Ascending aorta (tissue), 2 donors: ENCODE data around the gene ATG13. TPM values are rescaled to one million over a fixed set of nuclear protein-coding genes. Genes with fewer than 3 reads are reported as not detected.

Source experiments
- DNase-seq, 2 donors: peaks; one replicate each; pipeline ENCODE4 v3.0.0-alpha.2; 2019; ENCODE audit warnings: low spot score in 2 of 2
- H3K27ac ChIP-seq, 2 donors: fragments of 200-600 bp; sonication (generic); one replicate each; pipeline ENCODE4 v1.5.1; 2016 to 2017; ENCODE audit warnings: mild to moderate bottlenecking in 1 of 2
- H3K27me3 ChIP-seq: fragments of 200-600 bp; sonication (generic); one replicate; pipeline ENCODE4 v1.5.1; 2017
- H3K36me3 ChIP-seq, 2 donors: fragments of 200-600 bp; sonication (generic); one replicate each; pipeline ENCODE4 v1.5.1; 2016
- H3K4me1 ChIP-seq, 2 donors: fragments of 200-600 bp; sonication (generic); one replicate each; pipeline ENCODE4 v1.5.1; 2016 to 2017; ENCODE audit warnings: mild to moderate bottlenecking in 1 of 2
- H3K4me3 ChIP-seq, 2 donors: fragments of 200-600 bp; sonication (generic); one replicate each; pipeline ENCODE4 v1.5.1; 2016 to 2017; ENCODE audit warnings: mild to moderate bottlenecking in 1 of 2
- H3K9me3 ChIP-seq, 2 donors: fragments of 200-600 bp; sonication (generic); one replicate each; pipeline ENCODE4 v1.5.1; 2016
- intact Hi-C: fragments of 100-400 bp; cut with DNase I; formaldehyde crosslinking; loops from one replicate; pipeline ENCODE4 v1.15.1; 2023
- total RNA-seq: library from RNA; depleted of rRNA; stranded (reverse); fragments of >200 nt; gene quantifications from one replicate; pipeline ENCODE4 v1.1.0, GENCODE V29; 2016
- TF ChIP-seq, protein P1 (sequence below), 3 experiments: fragments of 200-600 bp in 2 of 3; fragments of 450-650 bp in 1 of 3; sonication (generic) in 2 of 3; IDR thresholded peaks; one replicate each; pipeline ENCODE4 v1.5.1; 2016 to 2019; ENCODE audit warnings: antibody characterized with exemption in 3 of 3, mild to moderate bottlenecking in 1 of 3, moderate library complexity in 1 of 3

ATG13 gene
- total RNA-seq, 1 donor from 2014 or later: 208 TPM

DNA sequence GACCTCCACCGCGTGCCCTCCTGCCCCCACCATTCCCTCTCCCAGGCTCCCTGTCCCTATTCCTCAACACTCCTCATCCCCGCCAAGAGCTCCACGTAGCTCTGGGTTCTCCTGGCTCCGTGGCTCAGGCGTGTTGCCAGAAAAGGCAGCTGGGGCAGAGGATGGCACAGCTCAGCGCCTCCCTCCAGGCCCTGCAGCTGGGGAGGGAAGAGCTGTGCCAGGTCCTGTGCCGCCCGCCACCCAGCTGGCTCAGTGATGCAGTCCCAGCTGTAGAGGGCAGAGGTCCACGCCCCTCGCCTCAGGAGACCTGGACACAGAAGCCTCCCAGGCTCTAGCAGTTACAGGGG lies 78.8 kb downstream of the ATG13 start:
- Histone ChIP-seq H3K27ac (peak overlapping the region; percentile 75 to 85), H3K4me1 (peaks cover 23 to 63% of the 10 kb centered on the region in 2 donors), H3K27me3 (no peaks in the 10 kb centered on the region), H3K4me3 (no peak overlapping the region), H3K36me3 (peaks cover 36 to 53% of the 10 kb centered on the region in 2 donors), H3K9me3 (no peaks in the 10 kb centered on the region)
- DNase-seq: no peak
- intact Hi-C loops: loop anchor here (5.0 kb wide), 1 partner anchor 49 kb away; no protein-coding TSS in a partner anchor
- TF ChIP-seq, protein P1, sequence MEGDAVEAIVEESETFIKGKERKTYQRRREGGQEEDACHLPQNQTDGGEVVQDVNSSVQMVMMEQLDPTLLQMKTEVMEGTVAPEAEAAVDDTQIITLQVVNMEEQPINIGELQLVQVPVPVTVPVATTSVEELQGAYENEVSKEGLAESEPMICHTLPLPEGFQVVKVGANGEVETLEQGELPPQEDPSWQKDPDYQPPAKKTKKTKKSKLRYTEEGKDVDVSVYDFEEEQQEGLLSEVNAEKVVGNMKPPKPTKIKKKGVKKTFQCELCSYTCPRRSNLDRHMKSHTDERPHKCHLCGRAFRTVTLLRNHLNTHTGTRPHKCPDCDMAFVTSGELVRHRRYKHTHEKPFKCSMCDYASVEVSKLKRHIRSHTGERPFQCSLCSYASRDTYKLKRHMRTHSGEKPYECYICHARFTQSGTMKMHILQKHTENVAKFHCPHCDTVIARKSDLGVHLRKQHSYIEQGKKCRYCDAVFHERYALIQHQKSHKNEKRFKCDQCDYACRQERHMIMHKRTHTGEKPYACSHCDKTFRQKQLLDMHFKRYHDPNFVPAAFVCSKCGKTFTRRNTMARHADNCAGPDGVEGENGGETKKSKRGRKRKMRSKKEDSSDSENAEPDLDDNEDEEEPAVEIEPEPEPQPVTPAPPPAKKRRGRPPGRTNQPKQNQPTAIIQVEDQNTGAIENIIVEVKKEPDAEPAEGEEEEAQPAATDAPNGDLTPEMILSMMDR (IDR thresholded peaks at IDR 0.05): no peak

DNA sequence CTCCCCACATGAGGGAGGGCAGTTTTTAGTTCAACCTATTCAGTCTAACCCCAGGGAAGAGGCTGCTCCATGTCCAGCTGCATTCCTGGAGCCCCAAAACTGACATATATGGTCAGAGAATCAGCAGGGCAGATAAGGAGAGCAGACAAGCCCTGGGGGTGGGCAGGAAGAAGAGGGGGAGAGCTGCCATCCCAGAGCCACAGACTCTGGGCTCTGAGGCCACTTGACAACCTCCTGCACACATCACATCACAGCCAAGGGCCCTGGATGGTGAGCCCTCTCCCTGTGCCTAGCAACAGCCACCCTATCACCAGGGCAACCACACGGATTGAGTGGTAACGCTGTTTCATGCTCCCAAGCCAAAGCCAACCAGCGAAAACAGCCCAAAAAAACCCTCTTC lies 80.0 kb downstream of the ATG13 start:
- intact Hi-C loops: loop anchor here (5.0 kb wide), 1 partner anchor 50 kb away; no protein-coding TSS in a partner anchor
- Histone ChIP-seq H3K27me3 (no peaks in the 10 kb centered on the region), H3K4me1 (peaks cover 33 to 70% of the 10 kb centered on the region in 2 donors), H3K27ac (peak overlapping the region; percentile 75 to 85), H3K4me3 (peak overlapping the region in 1 of 2 donors; percentile 30), H3K9me3 (no peaks in the 10 kb centered on the region), H3K36me3 (peaks cover 27 to 42% of the 10 kb centered on the region in 2 donors)
- DNase-seq: no peak
- TF ChIP-seq, protein P1 (IDR thresholded peaks at IDR 0.05): no peak

DNA sequence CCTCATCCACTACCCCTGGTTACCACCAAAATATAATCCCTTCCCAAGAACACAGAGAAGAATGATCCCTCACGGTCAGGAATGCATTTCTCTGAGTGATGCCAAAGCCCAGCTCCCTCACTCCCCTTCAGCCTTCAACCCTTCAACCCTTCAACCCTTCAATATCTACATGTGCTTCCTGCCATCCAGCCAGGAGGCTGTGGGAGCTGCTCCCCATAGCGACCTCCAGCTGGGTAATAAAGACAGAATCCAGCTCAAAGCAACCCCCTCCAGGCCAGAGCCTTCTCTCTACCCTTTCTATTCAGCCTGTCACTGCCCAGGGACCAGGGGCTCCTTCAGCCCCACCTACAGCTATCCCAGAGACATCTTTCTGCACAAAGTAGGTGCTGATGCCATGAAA lies 80.4 kb downstream of the ATG13 start:
- Histone ChIP-seq H3K27ac (peak overlapping the region; percentile 75 to 85), H3K4me1 (peaks cover 35 to 70% of the 10 kb centered on the region in 2 donors), H3K27me3 (no peaks in the 10 kb centered on the region), H3K4me3 (peak overlapping the region in 1 of 2 donors; percentile 30), H3K9me3 (no peaks in the 10 kb centered on the region), H3K36me3 (peaks cover 30 to 42% of the 10 kb centered on the region in 2 donors)
- intact Hi-C loops: loop anchor here (5.0 kb wide), 1 partner anchor 50 kb away; no protein-coding TSS in a partner anchor
- TF ChIP-seq, protein P1 (IDR thresholded peaks at IDR 0.05): no peak
- DNase-seq: no peak

DNA sequence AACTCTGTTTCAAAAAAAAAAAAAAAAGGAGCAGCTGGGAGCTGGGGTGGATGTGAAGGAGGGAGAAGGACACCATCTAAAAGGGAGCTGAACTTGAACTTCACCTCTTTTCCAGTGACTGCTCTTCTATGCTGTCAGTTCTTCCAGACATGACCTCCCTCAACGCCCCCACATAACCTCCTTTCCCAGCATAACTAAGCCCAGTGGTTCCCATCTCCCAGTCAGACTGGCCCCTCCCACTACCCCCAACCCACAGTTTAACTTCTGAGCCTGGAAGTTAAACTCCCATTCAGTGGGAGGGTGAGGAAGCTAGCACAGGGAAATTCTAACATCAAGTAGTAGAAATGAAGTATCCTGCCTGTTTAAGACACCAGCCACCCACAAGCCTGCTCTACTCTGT lies 81.2 kb downstream of the ATG13 start:
- peaks cover 35 to 69% of the 10 kb centered on the region in 2 donors for H3K4me1 ChIP-seq
- peak overlapping the region; percentile 75 to 85 for H3K27ac ChIP-seq
- no peaks in the 10 kb centered on the region for H3K27me3 ChIP-seq
- intact Hi-C loops: loop anchor here (5.0 kb wide), 1 partner anchor 51 kb away; no protein-coding TSS in a partner anchor
- DNase-seq: no peak
- peak overlapping the region in 1 of 2 donors; percentile 79 for H3K4me3 ChIP-seq
- TF ChIP-seq, protein P1 (IDR thresholded peaks at IDR 0.05): no peak
- no peaks in the 10 kb centered on the region for H3K9me3 ChIP-seq
- H3K36me3 ChIP-seq: peaks cover 36 to 42% of the 10 kb centered on the region in 2 donors

DNA sequence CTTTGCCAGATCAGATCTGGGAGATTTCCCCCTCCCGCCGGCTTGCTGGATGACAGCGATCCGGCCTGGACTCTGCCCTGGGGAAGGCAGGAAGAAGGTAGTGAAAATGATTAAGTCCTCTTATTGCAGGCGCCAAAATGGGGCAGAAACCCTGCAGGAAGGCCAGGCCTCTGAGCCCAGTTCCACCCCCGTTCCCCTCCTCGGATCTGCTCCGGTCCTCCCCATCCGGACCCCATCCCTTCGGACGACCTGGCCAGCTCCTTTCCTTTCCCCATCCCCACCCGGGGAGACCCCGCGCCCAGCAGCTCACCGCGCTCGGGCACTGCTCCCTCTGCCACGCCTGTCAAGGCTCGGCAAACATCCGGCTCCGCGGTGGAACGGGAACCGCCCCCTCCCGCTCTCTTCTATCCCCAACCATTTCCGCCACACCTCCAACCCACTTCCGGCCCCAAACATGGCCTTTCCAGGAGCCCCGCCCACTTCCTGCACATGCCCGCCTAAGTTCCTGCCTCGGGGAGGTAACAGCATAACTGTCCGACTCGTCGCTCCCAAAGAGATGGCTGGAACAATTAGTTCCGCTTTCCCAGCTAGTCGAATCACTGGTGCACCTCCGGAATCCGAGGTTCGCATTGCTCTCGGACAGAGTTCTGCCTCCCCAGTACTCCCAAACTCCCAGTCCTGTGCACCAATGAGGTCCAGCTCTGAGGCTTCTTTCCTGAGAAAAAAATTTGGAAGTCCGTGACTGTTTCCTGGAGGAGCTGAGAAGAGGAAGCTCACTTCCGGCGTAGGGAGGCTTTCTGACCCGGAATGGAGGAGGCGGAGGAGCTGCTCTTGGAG lies 83.1 kb downstream of the ATG13 start, which contains the start of the genes ARHGAP1 and ZNF408:
TSS of gene ARHGAP1 (minus strand) at position 379 of the 837 bp plus-strand sequence. CDS start 4,512 bp downstream, outside the sequence.
TSS of gene ZNF408 (plus strand) at position 791 of the 837 bp plus-strand sequence. CDS start at position 808, 17 bp downstream.
- DNase-seq: peak; percentile 96 to 100
- intact Hi-C loops: loop anchor here (1.0 to 5.0 kb wide), 4 partner anchors 10 to 1066 kb away; partner anchors contain the start of genes ATG13, FNBP4 and HARBI1
- H3K27me3 ChIP-seq: no peaks in the 10 kb centered on the region
- TF ChIP-seq, protein P1 (IDR thresholded peaks at IDR 0.05): no peak
- peaks cover 41% of the 10 kb centered on the region in 2 donors for H3K36me3 ChIP-seq
- peaks cover 33 to 51% of the 10 kb centered on the region in 2 donors for H3K4me1 ChIP-seq
- H3K4me3 ChIP-seq: peak within 1 kb of the TSS; percentile 79 to 82
- H3K9me3 ChIP-seq: no peaks in the 10 kb centered on the region
- peak within 1 kb of the TSS; percentile 85 to 91 for H3K27ac ChIP-seq
